ENCODE measurements around the gene MEP1A. TPM values are rescaled to one million over a fixed set of nuclear protein-coding genes. Genes with fewer than 3 reads are reported as not detected.
"Not testable (repeated sequence)": the region's sequence is repeated elsewhere in the genome, so short reads cannot be mapped to it uniquely, and the experiment has no call there.

The MEP1A gene
- total RNA-seq, 1 donor from 2014 or later = not detected

DNA sequence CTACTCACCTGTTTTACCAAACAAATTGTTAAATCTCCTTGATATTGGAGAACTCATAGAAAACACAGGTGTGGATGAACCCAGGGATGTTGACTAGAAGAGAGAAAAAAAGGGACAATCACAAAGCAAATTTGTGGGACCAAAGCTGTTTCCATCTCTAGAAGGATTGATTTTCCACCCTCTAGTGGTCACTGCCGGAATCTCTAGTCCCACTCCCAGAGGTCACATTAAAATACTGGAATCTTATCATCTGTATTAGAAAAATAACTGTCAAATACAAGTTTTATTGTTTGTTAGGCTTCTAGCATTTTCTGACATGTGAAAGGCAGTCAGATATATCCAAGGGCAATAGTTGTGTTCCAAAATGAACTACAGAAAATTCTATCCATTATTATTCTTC is 62.8 kb downstream of the MEP1A start:
- H3K27me3 ChIP-seq (ENCODE audit: low read depth); H3K9me3 ChIP-seq (replicated peaks); DNase-seq; H3K4me3 ChIP-seq; intact Hi-C loops (cut with micrococcal nuclease); H3K27ac ChIP-seq (replicated peaks): not testable (repeated sequence)
- TF ChIP-seq, protein P1, sequence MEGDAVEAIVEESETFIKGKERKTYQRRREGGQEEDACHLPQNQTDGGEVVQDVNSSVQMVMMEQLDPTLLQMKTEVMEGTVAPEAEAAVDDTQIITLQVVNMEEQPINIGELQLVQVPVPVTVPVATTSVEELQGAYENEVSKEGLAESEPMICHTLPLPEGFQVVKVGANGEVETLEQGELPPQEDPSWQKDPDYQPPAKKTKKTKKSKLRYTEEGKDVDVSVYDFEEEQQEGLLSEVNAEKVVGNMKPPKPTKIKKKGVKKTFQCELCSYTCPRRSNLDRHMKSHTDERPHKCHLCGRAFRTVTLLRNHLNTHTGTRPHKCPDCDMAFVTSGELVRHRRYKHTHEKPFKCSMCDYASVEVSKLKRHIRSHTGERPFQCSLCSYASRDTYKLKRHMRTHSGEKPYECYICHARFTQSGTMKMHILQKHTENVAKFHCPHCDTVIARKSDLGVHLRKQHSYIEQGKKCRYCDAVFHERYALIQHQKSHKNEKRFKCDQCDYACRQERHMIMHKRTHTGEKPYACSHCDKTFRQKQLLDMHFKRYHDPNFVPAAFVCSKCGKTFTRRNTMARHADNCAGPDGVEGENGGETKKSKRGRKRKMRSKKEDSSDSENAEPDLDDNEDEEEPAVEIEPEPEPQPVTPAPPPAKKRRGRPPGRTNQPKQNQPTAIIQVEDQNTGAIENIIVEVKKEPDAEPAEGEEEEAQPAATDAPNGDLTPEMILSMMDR (IDR thresholded peaks at IDR 0.05; ENCODE audit: borderline replicate concordance) = peak; percentile 71
- H3K36me3 ChIP-seq = peaks cover 25% of the 10 kb centered on the region
- peaks cover 42% of the 10 kb centered on the region for H3K4me1 ChIP-seq

DNA sequence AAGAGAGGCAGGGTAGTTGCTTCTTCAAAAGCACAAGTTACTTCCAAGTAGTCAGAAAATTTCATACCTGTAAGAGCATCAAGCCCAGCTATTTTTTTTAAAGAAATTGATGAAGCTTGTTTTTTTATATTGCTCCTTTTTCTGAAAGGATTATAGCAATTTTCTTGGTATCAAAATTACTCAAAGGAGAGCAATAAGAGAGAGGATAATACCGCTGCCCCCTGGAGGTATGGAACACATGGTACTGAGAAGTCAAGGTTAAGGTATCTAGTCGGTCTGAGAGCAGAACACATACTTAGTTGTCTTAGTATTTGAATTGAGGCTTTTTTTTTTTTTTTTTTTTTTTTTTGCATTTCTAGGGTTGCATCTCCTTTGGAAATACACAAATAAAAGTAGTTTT is 69.2 kb downstream of the MEP1A start:
- intact Hi-C loops (cut with micrococcal nuclease) = no loop called here
- H3K36me3 ChIP-seq = peaks cover 52% of the 10 kb centered on the region

DNA sequence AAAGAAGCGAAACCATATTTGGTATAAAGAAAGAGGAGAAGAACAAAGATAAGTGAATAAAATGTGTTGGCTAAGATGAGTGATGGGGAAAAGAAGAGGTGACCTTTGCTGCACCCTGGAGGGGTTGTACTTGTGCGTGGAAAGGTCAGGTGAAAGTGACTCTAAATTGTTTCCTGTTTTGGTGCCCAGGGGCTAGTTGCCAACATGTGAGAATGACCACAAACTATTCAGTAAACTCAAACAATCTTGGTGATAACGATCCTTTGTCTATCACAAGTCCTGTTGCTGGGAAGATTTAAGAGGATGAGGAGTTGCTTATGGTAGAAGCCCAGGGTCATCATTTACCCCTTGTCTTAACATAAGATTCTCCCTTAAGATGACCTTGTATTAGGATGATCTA is 70.6 kb downstream of the MEP1A start:
- no peak overlapping the region for H3K4me3 ChIP-seq
- peaks cover 3% of the 10 kb centered on the region for H3K4me1 ChIP-seq
- TF ChIP-seq, protein P1 (IDR thresholded peaks at IDR 0.05; ENCODE audit: borderline replicate concordance) = no peak
- intact Hi-C loops (cut with micrococcal nuclease) = no loop called here
- peaks cover 59% of the 10 kb centered on the region for H3K36me3 ChIP-seq
- no peak overlapping the region for H3K27ac ChIP-seq (replicated peaks)
- DNase-seq = no peak
- no peaks in the 10 kb centered on the region for H3K9me3 ChIP-seq (replicated peaks)
- no peaks in the 10 kb centered on the region for H3K27me3 ChIP-seq (ENCODE audit: low read depth)

More for the DNA sequence above, 69.2 kb downstream of the MEP1A start:
- no peaks in the 10 kb centered on the region for H3K27me3 ChIP-seq (ENCODE audit: low read depth)
- H3K27ac ChIP-seq (replicated peaks) = no peak overlapping the region
- peaks cover 3% of the 10 kb centered on the region for H3K4me1 ChIP-seq
- H3K4me3 ChIP-seq = no peak overlapping the region
- no peaks in the 10 kb centered on the region for H3K9me3 ChIP-seq (replicated peaks)
- DNase-seq = no peak
- TF ChIP-seq, protein P1 (IDR thresholded peaks at IDR 0.05; ENCODE audit: borderline replicate concordance) = no peak

DNA sequence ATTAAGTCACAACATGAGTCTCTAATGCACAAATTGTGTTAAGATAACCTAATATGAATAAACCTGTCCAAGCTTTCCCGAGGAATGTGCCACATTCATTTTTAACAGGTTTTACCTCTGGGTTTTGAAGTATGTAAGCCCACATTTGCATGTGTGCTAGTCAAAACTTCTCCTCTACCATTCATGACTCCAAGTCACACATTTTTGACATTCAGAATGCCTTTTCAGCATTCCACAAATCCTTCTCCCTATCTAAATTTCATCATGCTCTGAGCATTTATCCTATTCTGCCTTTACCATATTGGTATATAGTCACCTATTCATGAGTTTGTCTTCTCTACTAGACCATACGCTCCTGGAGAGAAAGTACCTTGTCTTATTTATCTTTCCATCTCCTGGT is 72.0 kb downstream of the MEP1A start:
- DNase-seq = no peak
- Histone ChIP-seq H3K27me3 (ENCODE audit: low read depth) (no peaks in the 10 kb centered on the region), H3K27ac (replicated peaks) (no peak overlapping the region), H3K4me1 (peaks cover 3% of the 10 kb centered on the region), H3K9me3 (replicated peaks) (no peaks in the 10 kb centered on the region), H3K36me3 (peaks cover 61% of the 10 kb centered on the region), H3K4me3 (no peak overlapping the region)
- TF ChIP-seq, protein P1 (IDR thresholded peaks at IDR 0.05; ENCODE audit: borderline replicate concordance) = no peak
- intact Hi-C loops (cut with micrococcal nuclease) = no loop called here

DNA sequence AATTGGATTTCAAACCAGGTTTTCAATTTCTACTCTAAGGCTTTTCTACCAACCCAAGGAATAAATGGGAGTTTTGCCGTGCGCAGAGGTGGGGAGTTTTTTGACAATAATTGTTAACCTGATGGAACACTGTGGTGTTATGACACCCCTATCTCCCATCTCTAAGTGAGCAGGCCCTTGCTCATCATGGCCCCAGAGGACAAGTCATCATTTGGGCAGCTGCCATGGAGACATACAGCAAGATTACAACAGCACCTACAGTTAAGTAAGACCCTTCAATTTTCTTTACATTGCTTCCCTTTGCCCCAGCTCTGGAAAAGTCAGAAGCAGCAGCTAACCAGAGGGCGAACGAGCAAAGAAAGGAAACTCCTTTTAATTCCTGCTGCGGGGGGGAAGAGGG is 74.2 kb downstream of the MEP1A start:
- no peaks in the 10 kb centered on the region for H3K4me1 ChIP-seq
- peaks cover 58% of the 10 kb centered on the region for H3K36me3 ChIP-seq
- no peaks in the 10 kb centered on the region for H3K9me3 ChIP-seq (replicated peaks)
- H3K27ac ChIP-seq (replicated peaks) = no peak overlapping the region
- intact Hi-C loops (cut with micrococcal nuclease) = no loop called here
- DNase-seq = no peak
- no peaks in the 10 kb centered on the region for H3K27me3 ChIP-seq (ENCODE audit: low read depth)
- TF ChIP-seq, protein P1 (IDR thresholded peaks at IDR 0.05; ENCODE audit: borderline replicate concordance) = no peak
- H3K4me3 ChIP-seq = no peak overlapping the region

DNA sequence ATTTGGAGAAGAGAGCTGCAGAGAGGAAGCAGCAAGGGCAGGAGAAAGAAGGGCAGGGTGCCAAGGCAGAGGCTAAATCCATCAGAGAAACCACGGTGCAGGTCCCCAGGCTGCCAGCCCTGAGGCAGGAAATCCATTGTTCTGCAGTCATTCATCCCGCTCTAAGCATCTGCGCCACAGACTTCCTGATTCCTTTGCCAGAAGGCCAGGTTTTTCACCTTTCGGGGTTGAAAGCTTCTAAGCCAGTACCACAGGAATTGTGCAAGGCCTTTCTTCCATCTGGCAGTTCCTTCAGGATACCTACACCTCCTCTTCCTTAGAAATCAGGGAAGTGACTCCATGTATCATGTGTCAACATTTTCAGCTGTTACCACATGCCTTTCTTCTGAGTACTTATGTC is 82.9 kb downstream of the MEP1A start:
- Histone ChIP-seq H3K4me1 (peaks cover 24% of the 10 kb centered on the region), H3K36me3 (peaks cover 52% of the 10 kb centered on the region), H3K4me3 (no peak overlapping the region), H3K9me3 (replicated peaks) (no peaks in the 10 kb centered on the region), H3K27ac (replicated peaks) (peak overlapping the region; percentile 18), H3K27me3 (ENCODE audit: low read depth) (peaks cover 4% of the 10 kb centered on the region)
- intact Hi-C loops (cut with micrococcal nuclease) = no loop called here
- DNase-seq = no peak
- TF ChIP-seq, protein P1 (IDR thresholded peaks at IDR 0.05; ENCODE audit: borderline replicate concordance) = no peak

All from left ventricle myocardium inferior (tissue), 1 donor.